Thymus (tissue), 11 donors: ENCODE results near the gene LRP4. TPM values are rescaled to one million over a fixed set of nuclear protein-coding genes. Genes with fewer than 3 reads are reported as not detected.

Source experiments
- DNase-seq, 9 donors: peaks; one replicate each; pipeline ENCODE4 v3.0.0-alpha.2; 2013; ENCODE audit warnings: low spot score in 9 of 9, low read depth in 6 of 9, missing footprints in 1 of 9
- H3K27ac ChIP-seq, 2 donors: one replicate each; pipeline ENCODE4 v1.5.1; 2013; ENCODE audit warnings: control low read depth in 1 of 2, low read depth in 1 of 2, low read length in 1 of 2, mild to moderate bottlenecking in 1 of 2, moderate library complexity in 1 of 2
- H3K27me3 ChIP-seq, 2 donors: one replicate each; pipeline ENCODE4 v1.5.1; 2013; ENCODE audit warnings: low read length in 1 of 2; ENCODE audit not compliant: control insufficient read depth in 2 of 2, insufficient read depth in 1 of 2
- H3K36me3 ChIP-seq, 2 donors: one replicate each; pipeline ENCODE4 v1.5.1; 2013; ENCODE audit warnings: low read length in 1 of 2, mild to moderate bottlenecking in 1 of 2, moderate library complexity in 1 of 2; ENCODE audit not compliant: control insufficient read depth in 2 of 2, insufficient read depth in 2 of 2
- H3K4me1 ChIP-seq, 2 donors: one replicate each; pipeline ENCODE4 v1.5.1; 2013; ENCODE audit warnings: low read length in 2 of 2; ENCODE audit not compliant: control insufficient read depth in 2 of 2, insufficient read depth in 2 of 2
- H3K4me3 ChIP-seq, 2 donors: one replicate each; pipeline ENCODE4 v1.5.1; 2013; ENCODE audit warnings: low read length in 2 of 2, control low read depth in 1 of 2, mild to moderate bottlenecking in 1 of 2
- H3K9me3 ChIP-seq, 2 donors: one replicate each; pipeline ENCODE4 v1.5.1; 2013; ENCODE audit warnings: low read length in 1 of 2, mild to moderate bottlenecking in 1 of 2; ENCODE audit not compliant: control insufficient read depth in 2 of 2, insufficient read depth in 1 of 2
- WGBS: extraction: QIAGEN DNeasy Blood & Tissue Kit; methylation state at CpG from one replicate; pipeline ENCODE4 v1.1.7; 2013; 5-methylcytosine and 5-hydroxymethylcytosine counted together
- polyA plus RNA-seq: library from polyadenylated mRNA; stranded (reverse); fragments of 200-250 nt; gene quantifications from one replicate; pipeline ENCODE4 v1.2.3, GENCODE V29; 2013
- total RNA-seq: library from RNA; stranded (reverse); fragments of 120-200 nt; gene quantifications from one replicate; pipeline ENCODE4 v1.2.4, GENCODE V29; 2013
- donor health status: healthy.

The LRP4 gene
- total and polyA plus RNA-seq, 2 donors, result 1.8 to 5.2 TPM

- Histone ChIP-seq H3K9me3 (peaks cover 0 to 3% of the 10 kb centered on the region in 2 donors), H3K4me1 (peaks cover 8 to 45% of the 10 kb centered on the region in 2 donors), H3K36me3 (no peaks in the 10 kb centered on the region), H3K4me3 (no peak overlapping the region), H3K27me3 (peaks cover 48 to 74% of the 10 kb centered on the region in 2 donors), H3K27ac (no peak overlapping the region)
- whole genome bisulfite sequencing, result 86% methylated on average over 5 of the region's 5 CpGs
- no peak for DNase-seq
These were observed 4.0 kb downstream of the LRP4 start for GRCh38 chr11:46914363-46914762.

GRCh38 chr11:46913484-46913883 lies 4.9 kb downstream of the LRP4 start:
- 91% methylated on average over 3 of the region's 3 CpGs for WGBS
- no peak for DNase-seq
- H3K9me3 ChIP-seq, result peaks cover 0 to 3% of the 10 kb centered on the region in 2 donors
- H3K27me3 ChIP-seq, result peaks cover 39 to 66% of the 10 kb centered on the region in 2 donors
- no peak overlapping the region for H3K27ac ChIP-seq
- no peak overlapping the region for H3K4me3 ChIP-seq
- no peaks in the 10 kb centered on the region for H3K36me3 ChIP-seq
- H3K4me1 ChIP-seq, result peaks cover 8 to 39% of the 10 kb centered on the region in 2 donors

GRCh38 chr11:46912526-46913150 lies 5.7 kb downstream of the LRP4 start:
- WGBS, result 41% methylated on average over 13 of the region's 13 CpGs
- Histone ChIP-seq H3K4me3 (no peak overlapping the region), H3K9me3 (peaks cover 0 to 3% of the 10 kb centered on the region in 2 donors), H3K4me1 (peaks cover 8 to 34% of the 10 kb centered on the region in 2 donors), H3K27me3 (peaks cover 31 to 60% of the 10 kb centered on the region in 2 donors), H3K27ac (peak overlapping the region in 1 of 2 donors; percentile 26), H3K36me3 (no peaks in the 10 kb centered on the region)
- DNase-seq, result no peak

- Histone ChIP-seq H3K27ac (no peak overlapping the region), H3K36me3 (no peaks in the 10 kb centered on the region), H3K4me1 (peaks cover 0 to 4% of the 10 kb centered on the region in 2 donors), H3K27me3 (peaks cover 0 to 10% of the 10 kb centered on the region in 2 donors), H3K4me3 (no peak overlapping the region), H3K9me3 (no peaks in the 10 kb centered on the region)
- 99% methylated on average over 4 of the region's 4 CpGs for WGBS
- DNase-seq, result no peak
These were observed 10.7 kb downstream of the LRP4 start for GRCh38 chr11:46907606-46908005.

- DNase-seq, result no peak
- 61% methylated on average over 13 of the region's 13 CpGs for WGBS
- Histone ChIP-seq H3K4me1 (no peaks in the 10 kb centered on the region), H3K4me3 (no peak overlapping the region), H3K27ac (no peak overlapping the region), H3K27me3 (peaks cover 0 to under 1% of the 10 kb centered on the region in 2 donors), H3K9me3 (no peaks in the 10 kb centered on the region), H3K36me3 (no peaks in the 10 kb centered on the region)
These were observed 11.7 kb downstream of the LRP4 start for GRCh38 chr11:46906609-46907041.

GRCh38 chr11:46905806-46906205 lies 12.5 kb downstream of the LRP4 start:
- WGBS, result 79% methylated on average over 5 of the region's 5 CpGs
- no peak for DNase-seq
- Histone ChIP-seq H3K27ac (no peak overlapping the region), H3K9me3 (no peaks in the 10 kb centered on the region), H3K4me1 (no peaks in the 10 kb centered on the region), H3K4me3 (no peak overlapping the region), H3K36me3 (no peaks in the 10 kb centered on the region), H3K27me3 (no peaks in the 10 kb centered on the region)

GRCh38 chr11:46903846-46904245 lies 14.5 kb downstream of the LRP4 start:
- no peak overlapping the region for H3K4me3 ChIP-seq
- DNase-seq, result no peak
- H3K27ac ChIP-seq, result no peak overlapping the region
- H3K27me3 ChIP-seq, result no peaks in the 10 kb centered on the region
- 90% methylated on average over 10 of the region's 10 CpGs for WGBS
- H3K9me3 ChIP-seq, result no peaks in the 10 kb centered on the region
- H3K4me1 ChIP-seq, result no peaks in the 10 kb centered on the region
- no peaks in the 10 kb centered on the region for H3K36me3 ChIP-seq

- DNase-seq, result no peak
- 97% methylated on average over 6 of the region's 6 CpGs for WGBS
These were observed 15.7 kb downstream of the LRP4 start for GRCh38 chr11:46902694-46903093.

GRCh38 chr11:46901156-46901555 lies 17.2 kb downstream of the LRP4 start:
- Histone ChIP-seq H3K4me3 (no peak overlapping the region), H3K9me3 (no peaks in the 10 kb centered on the region), H3K4me1 (no peaks in the 10 kb centered on the region), H3K27me3 (no peaks in the 10 kb centered on the region), H3K27ac (no peak overlapping the region), H3K36me3 (no peaks in the 10 kb centered on the region)
- DNase-seq, result no peak
- 89% methylated on average over 3 of the region's 3 CpGs for WGBS

More at GRCh38 chr11:46902694-46903093, 15.7 kb downstream of the LRP4 start:
- Histone ChIP-seq H3K4me1 (no peaks in the 10 kb centered on the region), H3K27ac (no peak overlapping the region), H3K9me3 (no peaks in the 10 kb centered on the region), H3K4me3 (no peak overlapping the region), H3K27me3 (no peaks in the 10 kb centered on the region), H3K36me3 (no peaks in the 10 kb centered on the region)
